ENCODE data around the gene MBOAT1. TPM values are rescaled to one million over a fixed set of nuclear protein-coding genes. Genes with fewer than 3 reads are reported as not detected.
A peak's percentile ranks its signal among the peaks of the same experiment; 100 is the strongest.

MBOAT1 gene
- polyA plus RNA-seq, 1 of the 3 experiments (the other 2 are of a cell fraction), result 3.0 TPM

GRCh38 chr6:20197251-20197650 lies 15.0 kb downstream of the MBOAT1 start:
- Histone ChIP-seq H3K4me2 (0 out of 2 replicates have a peak overlapping the region, but pooled peaks have one; percentile 50), H4K20me1 (ENCODE audit: insufficient read depth) (no peaks in the 10 kb centered on the region), H3K9me2 (no peaks in the 10 kb centered on the region), H3K27ac (ENCODE audit: low read depth in 2 of 2, low read length in 1 of 2) (peak overlapping the region; percentile 44 to 61; a peak in 3 of 4 replicates), H3F3A (replicated peaks; ENCODE audit: insufficient read depth) (peaks cover 7% of the 10 kb centered on the region), H3K27me3 (ENCODE audit: insufficient read depth) (no peaks in the 10 kb centered on the region), H3K79me2 (ENCODE audit: insufficient read depth) (no peaks in the 10 kb centered on the region), H3K9ac (no peak overlapping the region), H2AFZ (ENCODE audit: low read depth) (0 out of 2 replicates have a peak overlapping the region, but pooled peaks have one; percentile 44), H3K4me3 (ENCODE audit: low read depth in 2 of 2, low read length in 1 of 2) (no peak overlapping the region), H3K9me3 (no peaks in the 10 kb centered on the region), H3K4me1 (ENCODE audit: control insufficient read depth in 1 of 2, insufficient read depth in 2 of 2, low read depth in 1 of 2, low read length in 1 of 2) (peaks cover 2 to 5% of the 10 kb centered on the region in 2 experiments; a peak in 3 of 4 replicates), H3K36me3 (replicated peaks in 1 of 2; ENCODE audit: control insufficient read depth in 1 of 2, insufficient read depth in 2 of 2, low read length in 1 of 2) (no peaks in the 10 kb centered on the region)
- 15% methylated on average over 3 of the region's 3 CpGs for WGBS (ENCODE audit: low lambda C conversion rate)
- POLR2A ChIA-PET, result no interaction called here
- CTCF ChIA-PET, result no interaction called here
- peak; percentile 27 for DNase-seq
- TF ChIP-seq, protein P1, sequence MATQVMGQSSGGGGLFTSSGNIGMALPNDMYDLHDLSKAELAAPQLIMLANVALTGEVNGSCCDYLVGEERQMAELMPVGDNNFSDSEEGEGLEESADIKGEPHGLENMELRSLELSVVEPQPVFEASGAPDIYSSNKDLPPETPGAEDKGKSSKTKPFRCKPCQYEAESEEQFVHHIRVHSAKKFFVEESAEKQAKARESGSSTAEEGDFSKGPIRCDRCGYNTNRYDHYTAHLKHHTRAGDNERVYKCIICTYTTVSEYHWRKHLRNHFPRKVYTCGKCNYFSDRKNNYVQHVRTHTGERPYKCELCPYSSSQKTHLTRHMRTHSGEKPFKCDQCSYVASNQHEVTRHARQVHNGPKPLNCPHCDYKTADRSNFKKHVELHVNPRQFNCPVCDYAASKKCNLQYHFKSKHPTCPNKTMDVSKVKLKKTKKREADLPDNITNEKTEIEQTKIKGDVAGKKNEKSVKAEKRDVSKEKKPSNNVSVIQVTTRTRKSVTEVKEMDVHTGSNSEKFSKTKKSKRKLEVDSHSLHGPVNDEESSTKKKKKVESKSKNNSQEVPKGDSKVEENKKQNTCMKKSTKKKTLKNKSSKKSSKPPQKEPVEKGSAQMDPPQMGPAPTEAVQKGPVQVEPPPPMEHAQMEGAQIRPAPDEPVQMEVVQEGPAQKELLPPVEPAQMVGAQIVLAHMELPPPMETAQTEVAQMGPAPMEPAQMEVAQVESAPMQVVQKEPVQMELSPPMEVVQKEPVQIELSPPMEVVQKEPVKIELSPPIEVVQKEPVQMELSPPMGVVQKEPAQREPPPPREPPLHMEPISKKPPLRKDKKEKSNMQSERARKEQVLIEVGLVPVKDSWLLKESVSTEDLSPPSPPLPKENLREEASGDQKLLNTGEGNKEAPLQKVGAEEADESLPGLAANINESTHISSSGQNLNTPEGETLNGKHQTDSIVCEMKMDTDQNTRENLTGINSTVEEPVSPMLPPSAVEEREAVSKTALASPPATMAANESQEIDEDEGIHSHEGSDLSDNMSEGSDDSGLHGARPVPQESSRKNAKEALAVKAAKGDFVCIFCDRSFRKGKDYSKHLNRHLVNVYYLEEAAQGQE (IDR thresholded peaks at IDR 0.05; ENCODE audit: low read depth, low read length), result no peak
- no peak for TF ChIP-seq GABPA (IDR thresholded peaks at IDR 0.05; ENCODE audit: low read depth)
- no peak for TF ChIP-seq SIN3A (IDR thresholded peaks at IDR 0.05; ENCODE audit: borderline replicate concordance, low read depth, low read length)
- TF ChIP-seq YY1 (IDR thresholded peaks at IDR 0.05; ENCODE audit: low read depth), result no peak
- no peak; the same call in 1 of the 2 replicates for TF ChIP-seq PBX3 (IDR thresholded peaks at IDR 0.05)
- no peak for TF ChIP-seq TAF1 (IDR thresholded peaks at IDR 0.05; ENCODE audit: borderline replicate concordance, low read depth, low read length)
- TF ChIP-seq TCF12 (IDR thresholded peaks at IDR 0.05), result peak; percentile 86
- TF ChIP-seq, protein P2, sequence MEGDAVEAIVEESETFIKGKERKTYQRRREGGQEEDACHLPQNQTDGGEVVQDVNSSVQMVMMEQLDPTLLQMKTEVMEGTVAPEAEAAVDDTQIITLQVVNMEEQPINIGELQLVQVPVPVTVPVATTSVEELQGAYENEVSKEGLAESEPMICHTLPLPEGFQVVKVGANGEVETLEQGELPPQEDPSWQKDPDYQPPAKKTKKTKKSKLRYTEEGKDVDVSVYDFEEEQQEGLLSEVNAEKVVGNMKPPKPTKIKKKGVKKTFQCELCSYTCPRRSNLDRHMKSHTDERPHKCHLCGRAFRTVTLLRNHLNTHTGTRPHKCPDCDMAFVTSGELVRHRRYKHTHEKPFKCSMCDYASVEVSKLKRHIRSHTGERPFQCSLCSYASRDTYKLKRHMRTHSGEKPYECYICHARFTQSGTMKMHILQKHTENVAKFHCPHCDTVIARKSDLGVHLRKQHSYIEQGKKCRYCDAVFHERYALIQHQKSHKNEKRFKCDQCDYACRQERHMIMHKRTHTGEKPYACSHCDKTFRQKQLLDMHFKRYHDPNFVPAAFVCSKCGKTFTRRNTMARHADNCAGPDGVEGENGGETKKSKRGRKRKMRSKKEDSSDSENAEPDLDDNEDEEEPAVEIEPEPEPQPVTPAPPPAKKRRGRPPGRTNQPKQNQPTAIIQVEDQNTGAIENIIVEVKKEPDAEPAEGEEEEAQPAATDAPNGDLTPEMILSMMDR (IDR thresholded peaks at IDR 0.05), result no peak
- TF ChIP-seq, protein P3, sequence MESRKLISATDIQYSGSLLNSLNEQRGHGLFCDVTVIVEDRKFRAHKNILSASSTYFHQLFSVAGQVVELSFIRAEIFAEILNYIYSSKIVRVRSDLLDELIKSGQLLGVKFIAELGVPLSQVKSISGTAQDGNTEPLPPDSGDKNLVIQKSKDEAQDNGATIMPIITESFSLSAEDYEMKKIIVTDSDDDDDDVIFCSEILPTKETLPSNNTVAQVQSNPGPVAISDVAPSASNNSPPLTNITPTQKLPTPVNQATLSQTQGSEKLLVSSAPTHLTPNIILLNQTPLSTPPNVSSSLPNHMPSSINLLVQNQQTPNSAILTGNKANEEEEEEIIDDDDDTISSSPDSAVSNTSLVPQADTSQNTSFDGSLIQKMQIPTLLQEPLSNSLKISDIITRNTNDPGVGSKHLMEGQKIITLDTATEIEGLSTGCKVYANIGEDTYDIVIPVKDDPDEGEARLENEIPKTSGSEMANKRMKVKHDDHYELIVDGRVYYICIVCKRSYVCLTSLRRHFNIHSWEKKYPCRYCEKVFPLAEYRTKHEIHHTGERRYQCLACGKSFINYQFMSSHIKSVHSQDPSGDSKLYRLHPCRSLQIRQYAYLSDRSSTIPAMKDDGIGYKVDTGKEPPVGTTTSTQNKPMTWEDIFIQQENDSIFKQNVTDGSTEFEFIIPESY (IDR thresholded peaks at IDR 0.05; ENCODE audit: borderline replicate concordance, low read depth), result no peak
- TF ChIP-seq NRF1 (IDR thresholded peaks at IDR 0.05; ENCODE audit: low read depth, low read length), result no peak
- 0 out of 2 replicates have a peak, but pooled peaks have one; percentile 41 for TF ChIP-seq MAX (IDR thresholded peaks at IDR 0.05; ENCODE audit: low read depth)
- TF ChIP-seq ELF1 (IDR thresholded peaks at IDR 0.05), result no peak
- 0 out of 2 replicates have a peak, but pooled peaks have one; percentile 46 for TF ChIP-seq RCOR1 (IDR thresholded peaks at IDR 0.05; ENCODE audit: low read length)
- no peak for TF ChIP-seq POLR2AphosphoS5 (IDR thresholded peaks at IDR 0.05; ENCODE audit: low read depth, low read length)
- TF ChIP-seq CHD2 (IDR thresholded peaks at IDR 0.05; ENCODE audit: low read length, partially characterized antibody), result peak; percentile 23
- TF ChIP-seq JUND (IDR thresholded peaks at IDR 0.05), result no peak
- TF ChIP-seq, protein P4, sequence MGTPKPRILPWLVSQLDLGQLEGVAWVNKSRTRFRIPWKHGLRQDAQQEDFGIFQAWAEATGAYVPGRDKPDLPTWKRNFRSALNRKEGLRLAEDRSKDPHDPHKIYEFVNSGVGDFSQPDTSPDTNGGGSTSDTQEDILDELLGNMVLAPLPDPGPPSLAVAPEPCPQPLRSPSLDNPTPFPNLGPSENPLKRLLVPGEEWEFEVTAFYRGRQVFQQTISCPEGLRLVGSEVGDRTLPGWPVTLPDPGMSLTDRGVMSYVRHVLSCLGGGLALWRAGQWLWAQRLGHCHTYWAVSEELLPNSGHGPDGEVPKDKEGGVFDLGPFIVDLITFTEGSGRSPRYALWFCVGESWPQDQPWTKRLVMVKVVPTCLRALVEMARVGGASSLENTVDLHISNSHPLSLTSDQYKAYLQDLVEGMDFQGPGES (IDR thresholded peaks at IDR 0.05; ENCODE audit: low read depth, low read length), result no peak
- TF ChIP-seq FOXJ3 (CRISPR knock-in tag; IDR thresholded peaks at IDR 0.05), result no peak
- TF ChIP-seq RAD21 (IDR thresholded peaks at IDR 0.05; ENCODE audit: low read length), result no peak
- TF ChIP-seq FOSL2 (IDR thresholded peaks at IDR 0.05; ENCODE audit: borderline replicate concordance, low read depth), result no peak
- TF ChIP-seq TEAD4 (IDR thresholded peaks at IDR 0.05; ENCODE audit: borderline replicate concordance, insufficient read depth), result no peak
- TF ChIP-seq RXRA (IDR thresholded peaks at IDR 0.05; ENCODE audit: borderline replicate concordance, low read depth), result no peak
- TF ChIP-seq RFX5 (IDR thresholded peaks at IDR 0.05; ENCODE audit: low read length), result no peak
- no peak for TF ChIP-seq NFIC (IDR thresholded peaks at IDR 0.05; ENCODE audit: borderline replicate concordance)
- no peak for TF ChIP-seq GATA2 (CRISPR knock-in tag; IDR thresholded peaks at IDR 0.05)

Measured in SK-N-SH (cell line).